CD4-positive, alpha-beta T cell treated with Interleukin-6 at 100 ng/mL for 8 hours (primary cell): ENCODE data around the gene TEX14.

ENCODE experiments used
- DNase-seq: peaks from one replicate; pipeline ENCODE4 v3.0.0-alpha.2; 2020; ENCODE audit warnings: mixed read lengths, low spot score

TEX14 gene

GRCh38 chr17:58520843-58521430 is 170.9 kb downstream of the TEX14 start:
- DNase-seq = no peak

GRCh38 chr17:58517928-58518609 is 173.8 kb downstream of the TEX14 start:
- DNase-seq = peak; percentile 100

GRCh38 chr17:58517378-58517927 is 174.4 kb downstream of the TEX14 start:
- no peak for DNase-seq

GRCh38 chr17:58516644-58517377 is 175.0 kb downstream of the TEX14 start:
- no peak for DNase-seq

- DNase-seq = no peak
These were observed 176.6 kb downstream of the TEX14 start for GRCh38 chr17:58515286-58515685.

- DNase-seq = no peak
These were observed 177.1 kb downstream of the TEX14 start for GRCh38 chr17:58514770-58515157.

- peak; percentile 71 for DNase-seq
These were observed 177.7 kb downstream of the TEX14 start, which contains the start of gene MTMR4 for GRCh38 chr17:58513965-58514769. Gene MTMR4 (minus strand): TSS chr17:58514638. CDS start chr17:58514407, 231 bp downstream.

- DNase-seq = no peak
These were observed 178.4 kb downstream of the TEX14 start for GRCh38 chr17:58513267-58513964.

- DNase-seq = no peak
These were observed 181.8 kb downstream of the TEX14 start for GRCh38 chr17:58510075-58510474.

- DNase-seq = no peak
These were observed 183.3 kb downstream of the TEX14 start for GRCh38 chr17:58508341-58509067.

GRCh38 chr17:58507123-58507634 is 184.7 kb downstream of the TEX14 start:
- no peak for DNase-seq
